H7 (cell line): ENCODE measurements around the gene DCTN1. TPM values are rescaled to one million over a fixed set of nuclear protein-coding genes. Genes with fewer than 3 reads are reported as not detected.

Experiments used
- DNase-seq: peaks from one replicate; pipeline ENCODE4 v3.0.0; 2012
- H3K27me3 ChIP-seq: 2 replicates; pipeline ENCODE4 v1.6.0; 2011; ENCODE audit warnings: mild to moderate bottlenecking, low read length; ENCODE audit not compliant: control insufficient read depth, insufficient read depth
- H3K36me3 ChIP-seq: replicated peaks from 2 replicates; pipeline ENCODE4 v1.5.1; 2011; ENCODE audit warnings: low read length; ENCODE audit not compliant: control insufficient read depth, insufficient read depth
- H3K4me3 ChIP-seq: 2 replicates; pipeline ENCODE4 v1.5.1; 2011; ENCODE audit warnings: low read depth, mild to moderate bottlenecking, control low read depth, low read length, moderate library complexity; ENCODE audit not compliant: insufficient read depth
- total RNA-seq: library from RNA; depleted of rRNA; stranded (reverse); fragments of >200 nt; shearing (Covaris generic); gene quantifications from 2 replicates; pipeline ENCODE4 v1.2.3, GENCODE V29; 2014

Gene DCTN1
- total RNA-seq, 1 experiment from 2014 or later: 105 TPM

GRCh38 chr2:74391580-74392448 is 11.7 kb upstream of the DCTN1 start:
- H3K4me3 ChIP-seq: peak overlapping the region; percentile 81

GRCh38 chr2:74391209-74391579 is 11.1 kb upstream of the DCTN1 start:
- DNase-seq: no peak
- no peaks in the 10 kb centered on the region; the same call in 1 of the 2 replicates for H3K36me3 ChIP-seq
- H3K4me3 ChIP-seq: peak overlapping the region; percentile 81
- no peaks in the 10 kb centered on the region for H3K27me3 ChIP-seq

More at GRCh38 chr2:74391580-74392448, 11.7 kb upstream of the DCTN1 start:
- Histone ChIP-seq H3K36me3 (no peaks in the 10 kb centered on the region; the same call in 1 of the 2 replicates), H3K27me3 (no peaks in the 10 kb centered on the region)
- peak; percentile 95 for DNase-seq

GRCh38 chr2:74390606-74391005 is 10.5 kb upstream of the DCTN1 start:
- Histone ChIP-seq H3K36me3 (no peaks in the 10 kb centered on the region; the same call in 1 of the 2 replicates), H3K4me3 (no peak overlapping the region), H3K27me3 (no peaks in the 10 kb centered on the region)
- DNase-seq: no peak

- DNase-seq: no peak
- no peak overlapping the region for H3K4me3 ChIP-seq
Observed at GRCh38 chr2:74387346-74387745, 7.2 kb upstream of the DCTN1 start.

GRCh38 chr2:74385396-74385795 is 5.3 kb upstream of the DCTN1 start:
- H3K4me3 ChIP-seq: no peak overlapping the region
- peaks cover 6% of the 10 kb centered on the region for H3K36me3 ChIP-seq
- no peaks in the 10 kb centered on the region for H3K27me3 ChIP-seq
- DNase-seq: peak; percentile 7

More at GRCh38 chr2:74387346-74387745, 7.2 kb upstream of the DCTN1 start:
- Histone ChIP-seq H3K36me3 (peaks cover 6% of the 10 kb centered on the region), H3K27me3 (no peaks in the 10 kb centered on the region)

GRCh38 chr2:74384051-74384450 is 3.9 kb upstream of the DCTN1 start:
- H3K27me3 ChIP-seq: no peaks in the 10 kb centered on the region
- H3K4me3 ChIP-seq: no peak overlapping the region
- peaks cover 6% of the 10 kb centered on the region for H3K36me3 ChIP-seq
- no peak for DNase-seq

GRCh38 chr2:74383254-74383653 is 3.1 kb upstream of the DCTN1 start:
- DNase-seq: no peak

GRCh38 chr2:74381751-74382150 is 1.6 kb upstream of the DCTN1 start:
- Histone ChIP-seq H3K36me3 (peaks cover 11% of the 10 kb centered on the region), H3K27me3 (no peaks in the 10 kb centered on the region), H3K4me3 (no peak overlapping the region)
- no peak for DNase-seq

More at GRCh38 chr2:74383254-74383653, 3.1 kb upstream of the DCTN1 start:
- Histone ChIP-seq H3K27me3 (no peaks in the 10 kb centered on the region), H3K4me3 (no peak overlapping the region), H3K36me3 (peaks cover 6% of the 10 kb centered on the region)

- no peak overlapping the region for H3K4me3 ChIP-seq
- peaks cover 5% of the 10 kb centered on the region for H3K36me3 ChIP-seq
- no peak for DNase-seq
- no peaks in the 10 kb centered on the region for H3K27me3 ChIP-seq
Observed at GRCh38 chr2:74378007-74378406, 2.1 kb downstream of the DCTN1 start.

- no peak for DNase-seq
- Histone ChIP-seq H3K36me3 (peaks cover 7% of the 10 kb centered on the region), H3K4me3 (no peak overlapping the region), H3K27me3 (no peaks in the 10 kb centered on the region)
Observed at GRCh38 chr2:74375838-74376237, 4.3 kb downstream of the DCTN1 start.

GRCh38 chr2:74374509-74375205 is 5.5 kb downstream of the DCTN1 start:
- Histone ChIP-seq H3K4me3 (peak overlapping the region; percentile 43), H3K27me3 (no peaks in the 10 kb centered on the region), H3K36me3 (peaks cover 17% of the 10 kb centered on the region)
- DNase-seq: peak; percentile 98

- DNase-seq: peak; percentile 63
- Histone ChIP-seq H3K27me3 (no peaks in the 10 kb centered on the region), H3K36me3 (peaks cover 20% of the 10 kb centered on the region), H3K4me3 (peak overlapping the region; percentile 43)
Observed at GRCh38 chr2:74373985-74374384, 6.1 kb downstream of the DCTN1 start.

GRCh38 chr2:74373221-74373676 is 6.9 kb downstream of the DCTN1 start:
- Histone ChIP-seq H3K36me3 (peaks cover 28% of the 10 kb centered on the region), H3K4me3 (no peak overlapping the region; the same call in 1 of the 2 replicates), H3K27me3 (no peaks in the 10 kb centered on the region)
- peak; percentile 60 for DNase-seq

- Histone ChIP-seq H3K27me3 (no peaks in the 10 kb centered on the region), H3K36me3 (peaks cover 29% of the 10 kb centered on the region), H3K4me3 (no peak overlapping the region)
- DNase-seq: no peak
Observed at GRCh38 chr2:74372674-74373073, 7.4 kb downstream of the DCTN1 start.

- Histone ChIP-seq H3K27me3 (no peaks in the 10 kb centered on the region), H3K36me3 (peaks cover 40% of the 10 kb centered on the region), H3K4me3 (no peak overlapping the region)
- no peak for DNase-seq
Observed at GRCh38 chr2:74371421-74371820, 8.7 kb downstream of the DCTN1 start.
